LHCN-M2 (cell line): Measurements from ENCODE around the gene PLCXD1. TPM values are rescaled to one million over a fixed set of nuclear protein-coding genes. Genes with fewer than 3 reads are reported as not detected.
"Not testable (repeated sequence)": the region's sequence is repeated elsewhere in the genome, so short reads cannot be mapped to it uniquely, and the experiment has no call there.

Experiments
- DNase-seq: peaks from one replicate; pipeline ENCODE4 v3.0.0-alpha.2; 2012; ENCODE audit warnings: low read depth
- total RNA-seq: library from RNA; depleted of rRNA; stranded (reverse); fragments of >200 nt; gene quantifications from 2 replicates; pipeline ENCODE4 v1.2.3, GENCODE V29; 2014

The PLCXD1 gene
- total RNA-seq, 1 experiment from 2014 or later, result 14.0 TPM

- no peak for DNase-seq
Measured at GRCh38 chrX:316351-317325, 35.5 kb downstream of the PLCXD1 start.

DNA sequence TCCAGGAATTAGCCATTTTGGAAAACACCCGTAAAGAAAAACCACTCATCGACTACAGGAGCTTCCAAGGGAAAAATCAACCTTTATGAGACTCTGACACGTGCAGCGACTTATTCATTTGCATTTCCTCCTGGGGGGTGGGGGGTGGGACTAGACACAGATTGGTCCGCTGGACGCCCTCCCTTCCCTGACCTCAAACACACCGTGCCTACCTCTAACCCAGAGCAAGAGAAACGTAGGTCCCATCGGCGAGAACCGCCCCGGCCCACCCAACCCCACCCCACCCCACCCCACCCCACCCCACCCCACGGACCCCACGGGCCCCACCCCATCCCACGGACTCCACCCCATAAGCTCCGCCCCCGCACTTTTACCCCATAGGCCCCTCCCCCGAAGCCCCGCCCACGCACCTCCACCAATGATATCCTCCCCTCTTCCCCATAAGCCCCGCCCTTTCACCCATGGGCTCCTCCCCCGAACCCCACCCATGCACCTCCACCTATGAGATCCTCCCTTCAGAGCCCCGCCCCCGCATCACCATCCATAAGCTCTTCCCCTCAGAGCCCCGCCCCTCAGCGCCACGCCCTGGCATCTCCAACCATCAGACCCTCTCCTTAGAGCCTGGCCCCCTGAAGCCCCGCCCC lies 36.4 kb downstream of the PLCXD1 start:
- DNase-seq, result no peak

- DNase-seq, result peak; percentile 97
Measured at GRCh38 chrX:318068-318738, 37.0 kb downstream of the PLCXD1 start.

- DNase-seq, result peak; percentile 100
Measured at GRCh38 chrX:318739-319578, 37.8 kb downstream of the PLCXD1 start, which contains the start of gene GTPBP6. GTPBP6 (minus strand) TSS chrX:318796; CDS start chrX:318787, 9 bp downstream.

GRCh38 chrX:319579-320125 lies 38.5 kb downstream of the PLCXD1 start:
- no peak for DNase-seq

DNA sequence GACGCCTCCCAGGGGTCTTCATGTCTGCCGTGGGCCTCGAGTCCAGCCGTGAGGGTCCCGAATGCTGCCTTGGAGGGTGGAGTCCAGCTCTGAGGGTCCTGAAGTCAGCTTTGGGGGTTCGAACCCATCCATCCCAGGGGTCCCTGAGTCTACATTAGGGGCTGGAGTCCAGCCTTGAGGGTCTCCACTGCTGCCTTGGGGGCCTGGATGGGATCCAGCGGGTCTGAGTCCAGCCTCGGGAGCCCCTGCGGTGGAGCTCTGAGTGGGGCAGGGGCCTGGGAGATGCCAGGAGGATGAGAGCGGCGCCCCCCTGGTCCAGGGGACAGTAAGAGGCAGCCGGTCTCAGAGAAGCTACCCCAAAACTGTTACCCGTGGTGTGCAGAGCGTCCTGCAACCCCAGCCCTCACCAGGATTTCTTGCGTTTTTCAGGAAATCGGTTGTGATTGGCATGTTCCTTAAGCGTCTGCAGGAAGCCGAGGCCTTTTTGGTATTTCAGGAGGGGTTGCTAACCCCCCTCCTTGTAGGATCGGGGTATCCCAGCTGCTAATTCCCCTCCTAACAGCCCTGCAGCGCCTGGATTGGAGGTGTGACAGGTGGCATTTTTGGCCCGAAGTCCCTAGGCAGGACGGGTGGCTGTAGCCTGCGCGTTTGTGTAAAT lies 39.1 kb downstream of the PLCXD1 start:
- no peak for DNase-seq

GRCh38 chrX:323721-324628 lies 42.8 kb downstream of the PLCXD1 start:
- peak; percentile 30 for DNase-seq

- DNase-seq, result not testable (repeated sequence)
Measured at GRCh38 chrX:324664-325063, 43.5 kb downstream of the PLCXD1 start.

- no peak for DNase-seq
Measured at GRCh38 chrX:327660-328126, 46.5 kb downstream of the PLCXD1 start.

DNA sequence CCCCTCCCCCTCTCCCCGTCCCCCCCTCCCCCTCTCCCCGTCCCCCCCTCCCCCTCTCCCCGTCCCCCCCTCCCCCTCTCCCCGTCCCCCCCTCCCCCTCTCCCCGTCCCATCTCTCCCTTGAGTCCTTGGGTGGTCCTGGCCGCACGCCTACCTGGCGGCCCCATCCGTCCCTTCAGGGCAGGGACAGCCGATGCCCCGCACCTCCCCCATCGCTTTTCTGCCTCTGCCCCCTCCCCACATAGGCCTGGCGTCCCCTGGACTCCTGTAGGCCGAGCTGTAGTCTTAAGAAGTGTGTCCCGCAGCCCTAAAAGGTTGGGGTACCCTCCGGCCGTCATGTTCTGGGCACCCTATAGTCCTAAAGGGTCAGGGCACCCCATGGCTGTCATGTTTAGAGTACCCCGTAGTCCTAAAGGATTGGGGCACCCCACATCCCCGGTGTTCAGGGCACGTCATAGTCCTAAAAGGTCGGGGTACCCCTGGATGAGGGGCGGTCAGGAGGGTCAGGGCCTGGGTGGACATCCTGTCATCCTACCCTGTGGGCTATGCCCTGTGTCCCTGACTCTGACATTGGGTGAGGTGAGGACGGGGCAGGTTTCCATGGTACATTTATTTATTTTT lies 48.2 kb downstream of the PLCXD1 start:
- DNase-seq, result no peak

GRCh38 chrX:330141-330725 lies 49.1 kb downstream of the PLCXD1 start:
- not testable (repeated sequence) for DNase-seq

DNA sequence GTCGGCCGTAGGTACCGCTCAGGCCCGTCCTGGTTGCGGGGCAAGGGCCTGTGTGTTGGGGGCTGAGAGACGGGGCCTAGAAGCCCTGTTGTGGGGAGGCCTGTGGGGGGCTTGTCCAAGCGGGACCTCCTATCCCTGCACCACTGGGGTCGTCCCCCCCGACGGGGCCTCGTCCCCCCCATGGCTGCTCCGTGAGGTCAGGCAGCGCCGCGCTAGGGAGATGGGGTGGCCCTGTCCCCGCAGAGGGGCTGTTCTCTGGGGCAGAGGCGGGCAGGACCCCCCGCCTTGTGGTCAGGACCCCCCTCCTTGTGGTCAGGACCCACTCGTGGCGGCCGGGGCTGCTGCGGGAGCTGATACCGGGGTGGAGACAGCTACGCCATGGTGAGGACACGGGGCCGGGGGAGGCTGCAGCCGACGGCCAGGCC lies 49.6 kb downstream of the PLCXD1 start:
- DNase-seq, result no peak

- DNase-seq, result peak; percentile 58
Measured at GRCh38 chrX:331151-331824, 50.1 kb downstream of the PLCXD1 start.

DNA sequence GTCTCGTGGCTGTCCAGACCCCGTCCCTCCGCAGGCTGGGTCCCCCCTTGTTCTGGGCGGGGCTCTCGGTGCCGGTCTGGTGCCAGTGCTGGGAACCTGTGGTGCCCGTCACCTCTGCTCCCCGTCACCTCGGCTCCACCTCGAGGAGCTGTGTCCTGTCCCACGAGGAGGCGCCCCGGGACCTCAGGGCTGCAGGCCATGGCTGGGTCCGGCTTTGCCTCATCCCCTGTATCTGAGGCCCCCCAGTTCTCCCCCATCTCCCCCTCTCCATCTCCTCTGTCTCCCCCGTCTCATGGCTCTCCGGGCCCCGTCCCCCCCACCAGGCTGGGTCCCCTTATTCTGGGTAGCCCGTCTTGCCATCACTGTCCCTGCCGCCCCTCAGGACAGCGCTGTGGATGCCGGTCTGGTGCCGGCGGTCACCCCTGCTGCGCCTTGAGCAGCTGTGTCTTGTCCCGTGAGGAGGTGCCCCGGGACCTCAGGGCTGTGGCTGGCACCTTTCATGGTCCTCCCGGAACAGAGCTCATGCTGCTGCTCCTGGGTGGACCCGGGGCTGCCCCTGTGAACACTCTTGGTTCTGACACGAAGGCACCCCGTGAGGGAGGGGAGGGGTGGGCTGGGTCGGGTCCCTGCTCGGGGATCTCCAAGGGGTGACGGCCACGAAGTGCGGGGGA lies 50.8 kb downstream of the PLCXD1 start:
- DNase-seq, result no peak

DNA sequence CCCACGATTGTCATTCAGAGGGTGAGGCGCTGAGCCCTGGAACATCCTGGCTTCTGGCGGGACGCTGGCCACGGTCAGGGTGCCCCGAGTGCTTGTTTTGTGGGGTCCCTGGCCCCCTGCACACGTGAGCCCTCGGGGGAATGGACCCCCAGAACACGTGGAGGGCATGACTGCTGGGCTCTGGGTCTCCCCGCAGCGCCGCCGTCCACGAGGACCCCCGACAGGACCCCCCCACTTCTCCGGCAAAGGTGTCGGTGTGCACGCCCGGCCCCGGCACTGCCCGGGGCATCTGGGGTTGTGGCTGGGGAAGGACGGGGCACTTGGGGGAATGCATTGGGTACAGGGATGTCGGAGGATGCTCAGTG lies 51.3 kb downstream of the PLCXD1 start:
- no peak for DNase-seq

- no peak for DNase-seq
Measured at GRCh38 chrX:332916-333610, 51.9 kb downstream of the PLCXD1 start.
